NCI-H2171 treated with DMSO at 0.1 percent for 48 hours (cell line): Measurements from ENCODE around the gene GABBR2.

ENCODE experiments used
- DNase-seq: peaks from one replicate; lab custom pipeline; 2025; lab: John Stamatoyannopoulos, UW

Gene GABBR2

GRCh38 chr9:98720402-98720801 lies 11.7 kb upstream of the GABBR2 start:
- DNase-seq = no peak

- DNase-seq = no peak
These were observed 10.3 kb upstream of the GABBR2 start for GRCh38 chr9:98719055-98719454.

GRCh38 chr9:98714833-98715232 lies 6.1 kb upstream of the GABBR2 start:
- DNase-seq = no peak

- no peak for DNase-seq
These were observed 4.3 kb upstream of the GABBR2 start for GRCh38 chr9:98712987-98713386.

- DNase-seq = no peak
These were observed 1.5 kb upstream of the GABBR2 start for GRCh38 chr9:98709968-98710965.

- DNase-seq = no peak
These were observed 417 bp downstream of the GABBR2 start for GRCh38 chr9:98708103-98708932.

DNA sequence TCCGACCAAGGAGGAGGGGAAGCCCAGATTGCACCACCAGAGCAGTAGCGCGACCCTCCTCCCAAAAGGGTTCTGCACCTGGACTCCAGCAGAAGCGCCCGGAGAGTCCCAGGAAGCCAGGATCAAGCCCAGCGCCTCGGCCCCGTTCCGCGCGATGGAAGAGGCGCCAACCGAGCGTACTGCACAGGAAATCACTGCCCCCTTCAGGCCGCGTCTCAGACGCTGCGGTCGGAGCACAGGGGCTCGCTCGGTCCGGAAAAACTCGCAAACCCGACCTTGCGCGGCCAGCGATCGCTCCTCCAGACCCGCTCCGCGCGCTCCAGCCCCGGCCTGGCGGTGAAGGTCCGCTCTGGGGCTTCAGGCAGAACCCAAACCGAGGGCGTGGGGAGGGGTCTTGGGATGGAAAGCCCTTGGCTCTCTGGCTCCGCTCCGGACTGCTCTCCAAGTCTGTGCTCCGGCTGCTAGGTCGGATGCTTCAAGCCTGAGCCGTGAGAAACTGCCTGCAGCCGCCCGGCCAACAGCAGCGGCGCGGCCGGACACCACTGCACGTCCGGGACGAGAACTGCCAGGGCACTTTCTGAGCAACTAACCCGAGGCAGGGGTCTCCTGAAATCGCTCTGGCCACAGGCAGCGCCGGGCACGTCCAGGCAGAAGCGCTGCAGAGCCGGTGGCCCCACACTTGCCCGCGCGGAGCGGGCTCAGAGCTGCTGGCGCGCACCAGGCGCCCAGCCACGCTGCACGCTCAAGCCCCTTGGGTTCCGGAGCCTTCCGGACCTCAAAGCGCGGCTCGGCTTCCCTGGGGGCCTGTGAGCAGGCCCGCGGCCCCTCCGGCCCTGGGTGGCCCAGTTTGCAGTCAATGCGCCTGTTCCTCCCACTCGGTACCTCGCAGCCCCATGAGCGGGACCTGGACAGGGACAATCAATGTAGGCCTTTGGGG lies 1.3 kb downstream of the GABBR2 start:
- peak; percentile 92 for DNase-seq

- peak; percentile 92 for DNase-seq
These were observed 2.0 kb downstream of the GABBR2 start for GRCh38 chr9:98706651-98707165.

GRCh38 chr9:98702835-98703380 lies 5.8 kb downstream of the GABBR2 start:
- DNase-seq = peak; percentile 12

DNA sequence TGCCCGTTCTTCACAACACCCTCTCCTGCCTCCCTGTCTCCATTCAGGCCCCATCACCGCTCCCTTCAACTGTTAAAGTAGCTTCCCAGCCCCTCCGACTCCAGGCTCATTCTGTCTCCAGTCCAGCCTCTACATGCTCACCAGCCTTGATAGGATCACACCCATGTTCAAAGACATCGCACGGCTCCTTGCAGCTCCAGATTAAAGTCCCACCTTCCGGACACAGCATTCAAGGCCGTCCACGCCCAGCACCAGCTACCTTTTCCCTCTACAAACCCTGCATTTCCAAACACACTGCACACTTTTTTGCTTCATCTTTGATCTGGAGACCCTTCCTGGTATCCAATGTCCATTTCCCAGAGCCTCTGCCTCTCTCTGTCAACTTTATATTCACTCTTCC lies 6.4 kb downstream of the GABBR2 start:
- no peak for DNase-seq

DNA sequence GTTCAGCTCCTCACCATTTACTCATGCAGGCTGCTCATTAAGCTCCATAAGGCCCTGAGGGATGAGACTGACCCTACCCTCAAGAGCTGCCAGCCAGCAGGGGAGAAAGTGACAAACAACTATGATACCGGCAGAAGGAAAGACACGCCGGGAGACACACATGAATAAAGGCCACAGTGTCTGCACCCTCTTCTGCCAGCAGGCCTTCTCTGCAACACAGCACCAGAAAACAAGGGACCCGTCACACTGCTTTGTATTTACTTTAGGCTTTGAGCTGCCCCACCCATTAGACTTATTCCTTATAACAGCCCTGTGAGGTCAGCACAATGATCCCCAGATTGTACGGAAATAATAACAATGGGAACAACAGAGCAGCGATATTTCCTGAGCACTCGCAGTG lies 7.2 kb downstream of the GABBR2 start:
- DNase-seq = no peak

DNA sequence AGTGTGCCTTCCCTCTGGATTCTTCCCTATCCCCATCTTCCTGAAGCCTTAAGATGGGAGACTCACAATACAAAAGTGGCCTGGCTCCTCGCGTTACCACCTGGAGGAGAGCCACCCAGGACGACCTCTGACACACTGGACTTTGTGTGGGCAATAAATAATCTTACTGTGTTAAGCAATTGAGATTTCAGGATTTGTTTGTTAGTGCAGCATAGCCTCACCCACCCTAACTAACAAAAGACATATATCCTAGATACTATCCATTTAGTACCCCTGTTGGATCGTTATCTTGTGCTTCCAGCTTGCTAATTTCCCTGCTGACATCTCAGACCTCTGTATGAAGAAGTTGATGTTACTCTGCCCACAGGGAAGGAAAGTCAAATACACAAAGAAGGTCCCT lies 7.9 kb downstream of the GABBR2 start:
- DNase-seq = no peak

DNA sequence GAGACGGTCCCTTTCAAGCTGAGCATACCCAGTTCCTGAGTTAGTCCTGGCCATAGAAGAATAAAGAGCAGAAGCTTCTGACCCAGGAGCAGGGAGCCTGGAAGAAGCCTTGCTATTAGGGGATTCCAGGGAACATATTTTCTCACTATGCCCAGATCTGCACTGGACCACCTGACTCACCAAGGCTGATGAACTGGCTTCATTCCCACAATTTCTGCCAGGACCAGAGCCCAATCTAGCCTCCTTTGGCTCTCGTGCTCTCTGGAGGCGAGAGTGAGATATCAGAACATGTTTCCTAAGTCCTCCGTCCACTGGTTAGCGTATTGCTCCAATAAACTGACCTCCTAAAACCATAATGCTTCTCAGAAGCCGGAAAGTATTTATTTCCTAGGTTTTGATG lies 9.9 kb downstream of the GABBR2 start:
- DNase-seq = no peak

GRCh38 chr9:98694943-98695342 lies 13.8 kb downstream of the GABBR2 start:
- DNase-seq = no peak

DNA sequence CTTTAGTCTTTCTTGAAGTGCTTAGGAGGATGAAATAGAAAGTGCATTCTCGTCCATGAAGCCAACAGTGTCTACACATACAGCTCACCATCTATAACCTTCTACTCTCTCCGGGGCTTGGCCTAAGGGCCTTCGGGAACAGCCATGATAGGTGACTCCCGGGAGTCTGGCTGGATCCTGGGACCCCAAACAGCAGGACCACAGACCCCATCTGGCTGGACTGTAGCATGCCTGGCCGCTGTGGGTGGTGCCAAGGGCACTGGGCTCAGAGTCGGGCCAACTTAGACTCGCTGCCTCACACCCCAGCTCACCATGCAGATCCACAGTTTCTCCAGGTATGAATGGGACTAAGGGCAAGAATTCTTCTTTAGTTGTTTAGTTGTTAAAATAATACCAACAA lies 16.3 kb downstream of the GABBR2 start:
- no peak for DNase-seq

- DNase-seq = no peak
These were observed 16.8 kb downstream of the GABBR2 start for GRCh38 chr9:98691890-98692289.

DNA sequence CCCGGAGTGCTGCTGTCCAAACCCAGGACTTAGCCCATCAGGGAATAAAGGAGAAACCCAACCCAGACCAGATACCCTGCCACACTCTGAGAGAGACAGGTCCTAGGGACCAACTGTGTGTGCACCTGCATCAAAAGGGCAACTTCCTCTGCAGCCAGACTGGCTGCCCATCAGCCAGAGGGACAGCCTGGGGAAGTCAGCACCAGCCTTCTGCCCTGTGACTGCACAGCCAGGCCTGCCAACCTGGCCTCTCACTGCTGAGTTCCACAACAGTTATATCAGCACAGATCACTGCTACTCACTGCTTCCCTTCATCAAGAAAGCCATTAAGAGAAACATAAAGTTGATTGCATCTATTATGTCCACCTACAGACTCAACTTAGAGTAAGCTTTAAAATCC lies 18.0 kb downstream of the GABBR2 start:
- DNase-seq = no peak

DNA sequence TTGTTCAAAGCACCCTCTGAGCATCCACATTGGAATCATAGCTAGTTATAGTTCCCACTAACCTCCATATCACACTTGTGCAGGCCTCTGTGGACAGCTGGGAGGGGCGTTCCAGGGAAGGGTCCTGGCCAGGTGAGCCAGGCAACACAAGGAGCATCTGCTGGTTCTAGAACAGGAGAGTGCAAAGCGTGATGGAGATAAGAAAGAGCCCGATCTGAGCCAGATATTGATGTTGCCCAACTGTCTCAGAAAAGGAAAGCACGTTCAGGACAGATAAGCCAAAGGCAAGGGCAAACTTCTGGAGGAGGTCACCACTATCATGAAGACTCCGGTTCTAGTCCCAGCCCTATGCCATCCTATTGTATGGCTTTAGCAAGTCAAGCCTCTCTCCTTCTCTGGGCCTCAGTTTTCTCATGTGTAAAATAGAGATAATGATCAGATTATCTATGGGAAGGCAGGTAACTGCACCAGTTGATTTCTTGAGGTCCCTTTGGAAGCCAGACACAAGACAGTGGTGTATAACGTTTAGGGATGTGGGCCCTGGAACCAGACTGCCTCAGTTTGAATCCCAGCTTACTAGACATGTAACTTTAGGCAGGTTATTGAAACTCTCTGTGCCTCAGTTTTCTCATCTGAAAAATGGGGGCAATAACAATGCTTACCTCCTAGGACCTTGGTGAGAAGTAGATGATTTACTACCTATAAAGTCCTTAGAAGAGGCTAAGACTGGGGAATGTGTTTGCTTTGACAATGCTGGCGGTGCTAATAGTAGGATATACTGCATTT lies 19.8 kb downstream of the GABBR2 start:
- no peak for DNase-seq

- no peak for DNase-seq
These were observed 20.8 kb downstream of the GABBR2 start for GRCh38 chr9:98687911-98688310.
